DMS79 (cell line): Measurements from ENCODE around the gene CDS2.

Experiments used
- DNase-seq: peaks from one replicate; lab custom pipeline; 2025; lab: John Stamatoyannopoulos, UW

Gene CDS2

GRCh38 chr20:5181958-5182357, 55.1 kb downstream of the CDS2 start:
- no peak for DNase-seq

GRCh38 chr20:5182615-5183254, 55.9 kb downstream of the CDS2 start:
- DNase-seq: no peak

- no peak for DNase-seq
These were observed 57.1 kb downstream of the CDS2 start for GRCh38 chr20:5183731-5184474.

- DNase-seq: no peak
These were observed 57.9 kb downstream of the CDS2 start for GRCh38 chr20:5184684-5185083.

GRCh38 chr20:5187122-5187521, 60.3 kb downstream of the CDS2 start:
- DNase-seq: no peak

GRCh38 chr20:5188736-5189135, 61.9 kb downstream of the CDS2 start:
- DNase-seq: no peak

- no peak for DNase-seq
These were observed 63.1 kb downstream of the CDS2 start for GRCh38 chr20:5189917-5190316.

GRCh38 chr20:5190444-5190843, 63.6 kb downstream of the CDS2 start:
- no peak for DNase-seq

- peak; percentile 61 for DNase-seq
These were observed 65.2 kb downstream of the CDS2 start for GRCh38 chr20:5191829-5192569.

GRCh38 chr20:5192570-5193431, 66.0 kb downstream of the CDS2 start:
- DNase-seq: no peak

- no peak for DNase-seq
These were observed 68.8 kb downstream of the CDS2 start for GRCh38 chr20:5195655-5196054.

GRCh38 chr20:5196149-5196548, 69.3 kb downstream of the CDS2 start:
- DNase-seq: no peak

GRCh38 chr20:5197270-5197827, 70.5 kb downstream of the CDS2 start:
- no peak for DNase-seq

GRCh38 chr20:5197847-5198650, 71.2 kb downstream of the CDS2 start:
- no peak for DNase-seq

GRCh38 chr20:5198651-5198924, 71.8 kb downstream of the CDS2 start:
- no peak for DNase-seq

GRCh38 chr20:5203380-5203779, 76.6 kb downstream of the CDS2 start:
- DNase-seq: no peak

GRCh38 chr20:5205348-5206210, 78.8 kb downstream of the CDS2 start:
- DNase-seq: peak; percentile 12

- DNase-seq: no peak
These were observed 80.3 kb downstream of the CDS2 start for GRCh38 chr20:5207138-5207537.

GRCh38 chr20:5211803-5212714, 85.3 kb downstream of the CDS2 start:
- no peak for DNase-seq
